ENCODE measurements around the gene SYT5.
"Not testable (repeated sequence)": the region's sequence is repeated elsewhere in the genome, so short reads cannot be mapped to it uniquely, and the experiment has no call there.

SYT5 gene

GRCh38 chr19:55179606-55180484 is at the start of gene SYT5:
Gene SYT5, minus strand, starts transcription at chr19:55180289. Its CDS starts 1,248 bp downstream, at chr19:55179041.
- no peak for DNase-seq (ENCODE audit: low spot score)

GRCh38 chr19:55229789-55230182 is 49.7 kb upstream of the SYT5 start:
- no peak for DNase-seq (ENCODE audit: low spot score)

- no peak for DNase-seq (ENCODE audit: low spot score)
Observed at GRCh38 chr19:55229145-55229788, 49.2 kb upstream of the SYT5 start.

- DNase-seq (ENCODE audit: low spot score) = no peak
Observed at GRCh38 chr19:55228403-55229031, 48.4 kb upstream of the SYT5 start, which contains the start of gene TMEM86B. Gene TMEM86B, minus strand, starts transcription at chr19:55228763. Its CDS starts 22 bp downstream, at chr19:55228741.

- no peak for DNase-seq (ENCODE audit: low spot score)
Observed at GRCh38 chr19:55228015-55228391, 47.9 kb upstream of the SYT5 start.

GRCh38 chr19:55227241-55228014 is 47.3 kb upstream of the SYT5 start:
- DNase-seq (ENCODE audit: low spot score) = no peak

GRCh38 chr19:55226788-55227187 is 46.7 kb upstream of the SYT5 start:
- DNase-seq (ENCODE audit: low spot score) = no peak

- DNase-seq (ENCODE audit: low spot score) = no peak
Observed at GRCh38 chr19:55226273-55226672, 46.2 kb upstream of the SYT5 start.

- no peak for DNase-seq (ENCODE audit: low spot score)
Observed at GRCh38 chr19:55225415-55225958, 45.4 kb upstream of the SYT5 start.

GRCh38 chr19:55224679-55225414 is 44.8 kb upstream of the SYT5 start:
- DNase-seq (ENCODE audit: low spot score) = not testable (repeated sequence)

GRCh38 chr19:55224038-55224665 is 44.1 kb upstream of the SYT5 start:
- no peak for DNase-seq (ENCODE audit: low spot score)

- DNase-seq (ENCODE audit: low spot score) = no peak
Observed at GRCh38 chr19:55223291-55224037, 43.4 kb upstream of the SYT5 start.

GRCh38 chr19:55220525-55220924 is 40.4 kb upstream of the SYT5 start:
- no peak for DNase-seq (ENCODE audit: low spot score)

- DNase-seq (ENCODE audit: low spot score) = peak; percentile 56
Observed at GRCh38 chr19:55216461-55217198, 36.5 kb upstream of the SYT5 start.

GRCh38 chr19:55213547-55213946 is 33.5 kb upstream of the SYT5 start:
- DNase-seq (ENCODE audit: low spot score) = no peak

- DNase-seq (ENCODE audit: low spot score) = peak; percentile 52
Observed at GRCh38 chr19:55212447-55212846, 32.4 kb upstream of the SYT5 start.

- DNase-seq (ENCODE audit: low spot score) = no peak
Observed at GRCh38 chr19:55209693-55210472, 29.8 kb upstream of the SYT5 start.
